CD4-positive, alpha-beta memory T cell (primary cell): ENCODE measurements around the gene PTPRM. TPM values are rescaled to one million over a fixed set of nuclear protein-coding genes. Genes with fewer than 3 reads are reported as not detected.

Experiments
- CTCF ChIA-PET: fragments of 350-600 bp; sonication (Branson Sonifier 250); formaldehyde crosslinking; loops from one replicate; lab custom pipeline; 2021; ENCODE audit warnings: inconsistent platforms; ENCODE audit not compliant: partially characterized antibody; lab: Charles Lee
- POLR2A ChIA-PET: fragments of 350-600 bp; sonication (Branson Sonifier 250); formaldehyde crosslinking; loops from one replicate; lab custom pipeline; 2021; ENCODE audit not compliant: partially characterized antibody; lab: Charles Lee
- DNase-seq, 5 donors: peaks; one replicate each; pipeline versions ENCODE4 v3.0.0 to v3.0.0-alpha.2; 2020 to 2022; ENCODE audit warnings: mixed read lengths in 1 of 5
- H3K27ac ChIP-seq: one replicate; pipeline ENCODE4 v1.7.0; 2013; ENCODE audit warnings: low read depth, low read length
- H3K27me3 ChIP-seq: 2 replicates; pipeline ENCODE4 v1.7.0; 2013; ENCODE audit warnings: mild to moderate bottlenecking, low read length, moderate library complexity; ENCODE audit not compliant: insufficient read depth
- H3K36me3 ChIP-seq: 2 replicates; pipeline ENCODE4 v1.7.0; 2013; ENCODE audit warnings: mild to moderate bottlenecking, low read length, moderate library complexity; ENCODE audit not compliant: insufficient read depth
- H3K4me1 ChIP-seq: 2 replicates; pipeline ENCODE4 v1.7.0; 2013; ENCODE audit warnings: mild to moderate bottlenecking, low read length, moderate library complexity; ENCODE audit not compliant: insufficient read depth
- H3K4me3 ChIP-seq, 2 donors: one replicate each; pipeline ENCODE4 v1.7.0; 2013; ENCODE audit warnings: low read length in 2 of 2, mild to moderate bottlenecking in 1 of 2
- H3K9me3 ChIP-seq, 2 donors: one replicate each; pipeline ENCODE4 v1.7.0; 2013; ENCODE audit warnings: low read length in 2 of 2, control low read depth in 1 of 2; ENCODE audit not compliant: control insufficient read depth in 1 of 2
- H3K27ac Mint-ChIP-seq, 7 donors: one replicate each; pipeline ENCODE4 v1.8.0; 2020 to 2021; ENCODE audit warnings: mixed read lengths in 7 of 7, mild to moderate bottlenecking in 6 of 7, inconsistent platforms in 3 of 7, moderate library complexity in 3 of 7
- H3K27me3 Mint-ChIP-seq, 2 donors: one replicate each; pipeline ENCODE4 v1.8.0; 2020 to 2021; ENCODE audit warnings: mixed read lengths in 2 of 2
- H3K36me3 Mint-ChIP-seq, 2 donors: one replicate each; pipeline ENCODE4 v1.8.0; 2020 to 2021; ENCODE audit warnings: mixed read lengths in 2 of 2, inconsistent platforms in 1 of 2, mild to moderate bottlenecking in 1 of 2
- H3K4me1 Mint-ChIP-seq, 4 donors: one replicate each; pipeline ENCODE4 v1.8.0; 2020 to 2021; ENCODE audit warnings: mixed read lengths in 4 of 4, mild to moderate bottlenecking in 1 of 4
- H3K4me3 Mint-ChIP-seq, 8 donors: one replicate each; pipeline ENCODE4 v1.8.0; 2020 to 2021; ENCODE audit warnings: mixed read lengths in 8 of 8, mild to moderate bottlenecking in 7 of 8, moderate library complexity in 6 of 8, inconsistent platforms in 3 of 8
- H3K9me3 Mint-ChIP-seq, 8 donors: one replicate each; pipeline ENCODE4 v1.8.0; 2020 to 2021; ENCODE audit warnings: mixed read lengths in 8 of 8, mild to moderate bottlenecking in 5 of 8, inconsistent platforms in 3 of 8, moderate library complexity in 1 of 8
- intact Hi-C: fragments of 100-400 bp; cut with micrococcal nuclease; formaldehyde crosslinking; loops from one replicate; pipeline ENCODE4 v1.15.1; 2023
- polyA plus RNA-seq, 2 donors: library from polyadenylated mRNA; unstranded; fragments of 300-500 nt; fragmentation: Illumina TruSeq; gene quantifications; one replicate each; pipeline ENCODE4 v1.2.3, GENCODE V29; 2021
- total RNA-seq, 2 experiments: library from RNA; stranded (reverse); gene quantifications; one replicate each; pipeline ENCODE4 v1.2.3, GENCODE V29; 2021

Gene PTPRM
- total and polyA plus RNA-seq, 4 experiments from 2014 or later: 6.7 to 20.1 (median 12.9) TPM

DNA sequence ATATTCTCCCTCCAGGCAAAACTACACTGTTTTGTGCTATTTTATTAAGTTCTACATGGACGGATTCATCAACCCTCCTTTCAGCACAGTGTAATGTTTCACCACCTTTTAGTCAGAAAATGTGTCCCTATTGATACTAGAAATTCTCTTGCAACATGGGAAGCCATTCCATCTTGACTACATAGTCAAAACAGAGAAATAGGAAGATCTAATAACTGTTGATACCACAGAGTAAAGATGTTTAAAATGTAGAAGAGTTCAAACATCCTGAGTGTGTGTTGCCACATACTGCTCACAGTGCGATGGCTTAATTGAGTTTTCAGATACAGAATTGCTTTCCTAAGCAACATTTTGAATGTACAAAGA is 549.9 kb downstream of the PTPRM start:
- Histone ChIP-seq H3K27me3 (no peaks in the 10 kb centered on the region), H3K27ac (no peak overlapping the region), H3K36me3 (no peaks in the 10 kb centered on the region), H3K9me3 (no peaks in the 10 kb centered on the region), H3K4me3 (no peak overlapping the region), H3K4me1 (no peaks in the 10 kb centered on the region)
- intact Hi-C loops: no loop called here
- Mint-ChIP-seq H3K4me3 (no peak overlapping the region), H3K27me3 (no peaks in the 10 kb centered on the region), H3K9me3 (peaks cover 0 to under 1% (median 0%) of the 10 kb centered on the region in 8 donors), H3K36me3 (peaks cover under 1 to 5% of the 10 kb centered on the region in 2 donors), H3K4me1 (peaks cover 0 to 3% (median 0%) of the 10 kb centered on the region in 4 donors), H3K27ac (no peak overlapping the region)
- DNase-seq: no peak
- POLR2A ChIA-PET: no interaction called here
- CTCF ChIA-PET: no interaction called here

DNA sequence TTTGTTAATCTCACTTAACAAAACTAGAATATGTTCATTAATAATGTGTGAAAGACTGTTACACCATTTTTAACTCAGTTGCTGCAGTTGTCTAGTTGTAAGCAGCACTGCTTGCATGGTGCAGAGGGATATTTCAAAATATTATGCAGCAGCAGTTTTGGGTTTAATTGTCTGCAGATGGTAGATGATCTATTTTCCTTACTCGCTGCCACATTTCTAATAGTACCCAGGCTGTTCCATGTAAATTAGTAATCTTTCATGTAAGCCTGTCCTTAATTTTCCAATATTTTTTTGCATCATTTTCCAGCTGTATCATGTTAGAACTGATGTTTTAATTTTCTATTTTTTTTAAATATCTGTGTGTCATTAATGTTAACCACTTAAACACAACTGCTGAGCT is 554.0 kb downstream of the PTPRM start:
- ChIA-PET POLR2A (no interaction called here), CTCF (interaction anchor here (1.1 kb wide), 1 partner anchor 266 kb away, joined by 3 read pairs; no protein-coding TSS in a partner anchor)
- H3K4me1 Mint-ChIP-seq: peaks cover 0 to 8% (median 0%) of the 10 kb centered on the region in 4 donors
- peaks cover 0 to 4% (median 0%) of the 10 kb centered on the region in 8 donors for H3K9me3 Mint-ChIP-seq
- no peak overlapping the region for H3K27ac ChIP-seq
- H3K27ac Mint-ChIP-seq: no peak overlapping the region
- no peak for DNase-seq
- intact Hi-C loops: no loop called here
- no peak overlapping the region for H3K4me3 ChIP-seq
- H3K36me3 Mint-ChIP-seq: peaks cover 5% of the 10 kb centered on the region in 2 donors
- no peaks in the 10 kb centered on the region for H3K27me3 ChIP-seq
- H3K36me3 ChIP-seq: no peaks in the 10 kb centered on the region
- no peaks in the 10 kb centered on the region for H3K4me1 ChIP-seq
- no peak overlapping the region for H3K4me3 Mint-ChIP-seq
- no peaks in the 10 kb centered on the region for H3K9me3 ChIP-seq
- H3K27me3 Mint-ChIP-seq: no peaks in the 10 kb centered on the region

DNA sequence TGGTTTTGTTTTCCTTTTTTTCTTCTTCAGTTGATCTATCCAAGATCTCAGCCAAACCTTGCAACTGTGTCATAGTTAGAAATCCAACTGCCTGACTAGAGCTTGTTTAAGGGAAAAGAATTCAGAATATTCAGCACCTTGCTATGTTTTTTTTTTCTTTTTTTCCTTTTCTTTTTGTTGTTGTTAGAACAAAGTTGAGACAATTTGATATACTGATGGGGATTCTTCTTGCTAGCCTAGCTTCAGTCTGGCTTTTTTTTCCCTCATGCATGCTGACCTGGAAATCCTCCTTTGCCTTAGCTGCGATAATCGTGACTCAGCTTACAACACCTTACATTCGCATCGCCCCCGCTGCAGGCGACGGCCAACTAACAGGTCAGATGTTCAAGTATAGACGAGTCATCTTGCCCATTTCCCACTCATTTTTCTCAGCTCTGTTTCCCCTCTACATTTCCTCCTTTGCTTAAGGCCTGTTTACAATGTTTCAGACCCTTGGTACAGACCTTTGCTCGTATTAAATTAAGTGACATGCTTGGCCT is 554.9 kb downstream of the PTPRM start:
- Mint-ChIP-seq H3K27me3 (no peaks in the 10 kb centered on the region), H3K9me3 (peaks cover 0 to 4% (median 0%) of the 10 kb centered on the region in 8 donors), H3K4me1 (peaks cover 0 to 8% (median 0%) of the 10 kb centered on the region in 4 donors), H3K4me3 (no peak overlapping the region), H3K27ac (no peak overlapping the region), H3K36me3 (peaks cover under 1 to 8% of the 10 kb centered on the region in 2 donors)
- DNase-seq: no peak
- Histone ChIP-seq H3K9me3 (no peaks in the 10 kb centered on the region), H3K36me3 (no peaks in the 10 kb centered on the region), H3K27ac (no peak overlapping the region), H3K4me3 (no peak overlapping the region), H3K27me3 (no peaks in the 10 kb centered on the region), H3K4me1 (no peaks in the 10 kb centered on the region)
- CTCF ChIA-PET: no interaction called here
- POLR2A ChIA-PET: no interaction called here
- intact Hi-C loops: no loop called here

DNA sequence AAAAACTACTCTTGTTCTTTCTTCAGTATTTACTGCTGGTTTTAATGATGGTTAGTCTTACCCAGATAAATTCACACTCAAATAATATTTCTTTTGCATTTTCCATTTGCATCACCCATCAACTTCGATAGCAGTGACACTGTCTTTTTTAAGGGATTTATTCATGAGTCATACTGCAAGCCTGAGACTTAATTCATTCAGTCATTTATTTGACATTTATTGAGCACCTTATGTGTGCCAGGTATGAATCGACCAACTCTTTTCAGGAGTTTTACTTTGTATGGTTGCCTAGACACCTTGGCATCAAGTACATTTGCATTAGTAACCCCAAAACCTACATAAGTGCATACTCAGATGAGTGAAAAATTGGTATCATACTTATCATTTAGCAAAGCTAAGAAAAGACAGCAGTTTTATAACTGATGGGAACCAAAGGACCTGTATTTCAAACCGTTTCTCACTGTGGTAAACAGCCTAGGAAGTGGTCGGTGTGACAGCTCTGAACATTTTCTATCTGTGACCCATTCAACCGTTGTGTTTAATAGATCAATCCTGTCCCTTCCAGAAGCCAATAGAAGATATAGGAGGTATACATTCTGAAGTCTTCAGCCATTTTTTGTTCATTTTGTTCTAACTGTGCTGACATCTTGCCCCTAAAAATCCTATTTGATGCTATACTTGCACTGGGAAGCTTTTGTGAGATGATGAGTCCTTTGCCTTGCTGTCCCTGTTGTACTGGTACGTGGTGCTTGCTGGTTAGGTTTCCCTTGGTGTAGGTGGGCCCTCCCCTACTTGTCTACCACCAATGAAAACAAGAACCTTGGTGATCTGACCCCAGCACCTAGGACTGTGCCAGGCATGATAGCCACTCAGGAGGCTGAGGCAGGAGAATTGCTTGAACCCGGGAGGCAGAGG is 557.4 kb downstream of the PTPRM start:
- Mint-ChIP-seq H3K4me3 (no peak overlapping the region), H3K9me3 (peaks cover 0 to 4% (median 0%) of the 10 kb centered on the region in 8 donors), H3K4me1 (peaks cover 0 to 8% (median 0%) of the 10 kb centered on the region in 4 donors), H3K36me3 (peaks cover 0 to 8% of the 10 kb centered on the region in 2 donors), H3K27me3 (no peaks in the 10 kb centered on the region), H3K27ac (no peak overlapping the region)
- ChIA-PET POLR2A (no interaction called here), CTCF (no interaction called here)
- Histone ChIP-seq H3K36me3 (no peaks in the 10 kb centered on the region), H3K9me3 (no peaks in the 10 kb centered on the region), H3K4me1 (no peaks in the 10 kb centered on the region), H3K4me3 (no peak overlapping the region), H3K27ac (no peak overlapping the region), H3K27me3 (no peaks in the 10 kb centered on the region)
- intact Hi-C loops: no loop called here
- no peak for DNase-seq

DNA sequence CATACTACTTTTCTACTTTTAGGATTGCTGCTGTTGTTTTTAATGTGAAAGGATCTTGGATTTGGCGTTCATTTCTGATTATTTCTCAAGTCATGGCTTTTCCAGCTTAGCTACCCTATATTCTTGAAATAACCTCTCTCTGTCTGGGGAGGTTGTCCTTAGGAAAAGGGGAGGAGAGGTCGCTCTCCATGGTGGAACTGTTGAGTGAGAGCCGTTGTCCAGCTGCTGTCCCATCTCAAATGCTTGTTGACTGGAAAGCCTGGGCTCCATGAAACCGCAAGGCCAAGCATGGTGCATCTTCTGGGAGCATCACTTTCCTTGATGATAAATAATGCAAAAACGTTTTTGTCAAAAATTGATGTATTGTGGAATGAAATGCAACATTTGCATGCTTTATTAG is 563.0 kb downstream of the PTPRM start:
- no peak for DNase-seq
- peaks cover 0 to 4% (median 0%) of the 10 kb centered on the region in 4 donors for H3K4me1 Mint-ChIP-seq
- no peak overlapping the region for H3K27ac ChIP-seq
- ChIA-PET CTCF (no interaction called here), POLR2A (no interaction called here)
- H3K36me3 ChIP-seq: no peaks in the 10 kb centered on the region
- H3K27me3 ChIP-seq: no peaks in the 10 kb centered on the region
- H3K27ac Mint-ChIP-seq: no peak overlapping the region
- no peaks in the 10 kb centered on the region for H3K4me1 ChIP-seq
- no peak overlapping the region for H3K4me3 ChIP-seq
- no peaks in the 10 kb centered on the region for H3K9me3 ChIP-seq
- H3K9me3 Mint-ChIP-seq: peaks cover 0 to 2% (median 0%) of the 10 kb centered on the region in 8 donors
- peaks cover 0 to 3% of the 10 kb centered on the region in 2 donors for H3K36me3 Mint-ChIP-seq
- H3K27me3 Mint-ChIP-seq: no peaks in the 10 kb centered on the region
- no peak overlapping the region for H3K4me3 Mint-ChIP-seq
- intact Hi-C loops: no loop called here

DNA sequence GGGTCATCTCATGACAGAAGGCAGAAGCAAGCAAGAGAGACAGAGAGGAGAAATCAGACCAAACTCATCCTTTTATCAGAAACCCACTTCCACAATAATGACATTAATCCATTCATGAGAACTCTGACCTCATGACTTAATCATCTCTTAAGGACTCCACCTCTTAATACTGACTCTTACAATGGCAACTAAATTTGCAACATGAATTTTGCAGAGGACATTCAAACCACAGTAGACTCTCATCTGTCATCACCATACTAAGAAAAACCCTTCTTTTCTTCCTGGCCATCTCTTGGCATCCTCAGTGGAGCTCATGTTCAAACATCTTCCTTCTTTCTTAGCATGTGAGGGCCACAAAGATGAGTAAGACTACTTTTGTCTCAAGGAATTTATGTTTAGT is 565.9 kb downstream of the PTPRM start:
- H3K9me3 ChIP-seq: no peaks in the 10 kb centered on the region
- no peak overlapping the region for H3K4me3 ChIP-seq
- H3K27me3 ChIP-seq: no peaks in the 10 kb centered on the region
- H3K27ac Mint-ChIP-seq: no peak overlapping the region
- H3K27ac ChIP-seq: no peak overlapping the region
- no peaks in the 10 kb centered on the region for H3K36me3 Mint-ChIP-seq
- ChIA-PET POLR2A (no interaction called here), CTCF (no interaction called here)
- peaks cover 0 to 2% (median under 1%) of the 10 kb centered on the region in 8 donors for H3K9me3 Mint-ChIP-seq
- DNase-seq: no peak
- intact Hi-C loops: no loop called here
- H3K4me1 ChIP-seq: no peaks in the 10 kb centered on the region
- peaks cover 0 to 4% (median 0%) of the 10 kb centered on the region in 4 donors for H3K4me1 Mint-ChIP-seq
- H3K36me3 ChIP-seq: no peaks in the 10 kb centered on the region
- no peak overlapping the region for H3K4me3 Mint-ChIP-seq
- no peaks in the 10 kb centered on the region for H3K27me3 Mint-ChIP-seq

DNA sequence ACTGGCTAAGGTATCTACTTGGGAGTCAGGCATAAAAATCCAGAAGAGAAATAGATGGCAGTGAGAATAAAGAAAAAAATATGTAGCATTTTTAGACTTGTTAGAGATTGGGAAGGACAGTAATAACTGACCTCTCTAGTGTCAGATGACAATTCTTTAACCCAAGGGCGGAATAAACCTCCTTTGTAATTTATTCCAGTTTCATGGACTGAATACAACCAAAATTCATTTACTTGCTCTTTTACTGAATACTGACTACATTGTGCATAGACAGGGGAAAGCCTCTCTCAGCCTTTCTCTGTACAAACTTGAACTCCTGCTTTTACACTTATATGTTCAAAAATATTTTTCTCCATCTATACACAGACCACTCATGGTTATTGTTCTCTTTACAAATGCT is 566.8 kb downstream of the PTPRM start:
- Mint-ChIP-seq H3K4me1 (peaks cover 0 to 4% (median 0%) of the 10 kb centered on the region in 4 donors), H3K4me3 (no peak overlapping the region), H3K27ac (no peak overlapping the region), H3K36me3 (no peaks in the 10 kb centered on the region), H3K27me3 (no peaks in the 10 kb centered on the region), H3K9me3 (peaks cover 0 to 2% (median under 1%) of the 10 kb centered on the region in 8 donors)
- ChIA-PET CTCF (no interaction called here), POLR2A (no interaction called here)
- H3K36me3 ChIP-seq: no peaks in the 10 kb centered on the region
- H3K27ac ChIP-seq: no peak overlapping the region
- no peaks in the 10 kb centered on the region for H3K9me3 ChIP-seq
- intact Hi-C loops: no loop called here
- DNase-seq: no peak
- no peaks in the 10 kb centered on the region for H3K4me1 ChIP-seq
- no peak overlapping the region for H3K4me3 ChIP-seq
- no peaks in the 10 kb centered on the region for H3K27me3 ChIP-seq
